Measurements from ENCODE around the gene EPB41L4B. TPM values are rescaled to one million over a fixed set of nuclear protein-coding genes. Genes with fewer than 3 reads are reported as not detected.
"Not testable (repeated sequence)": the region's sequence is repeated elsewhere in the genome, so short reads cannot be mapped to it uniquely, and the experiment has no call there.

EPB41L4B gene
- polyA plus RNA-seq, 3 donors: 13.4 to 17.3 (median 14.3) TPM

DNA sequence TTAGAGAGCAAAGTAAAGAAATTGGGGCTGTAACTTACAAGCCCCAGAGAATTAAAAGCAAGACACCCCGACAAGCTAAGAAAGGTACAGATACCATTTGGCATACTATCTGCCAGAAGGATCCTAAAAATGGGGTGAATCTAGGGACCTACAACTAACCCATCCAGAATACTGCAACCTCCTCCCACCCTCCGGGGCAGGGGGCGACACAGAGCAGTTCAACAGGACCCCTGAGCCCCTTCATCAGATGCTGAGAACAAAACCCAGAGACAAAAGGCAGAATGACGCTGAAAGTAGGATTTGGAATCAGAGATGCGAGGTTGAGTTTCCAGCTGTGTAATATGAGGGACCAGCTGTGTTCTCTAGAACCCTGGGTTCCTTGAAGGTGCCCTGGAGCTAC is 71.2 kb downstream of the EPB41L4B start:
- DNase-seq (ENCODE audit: low read depth in 3 of 3, low spot score in 2 of 3): no peak

DNA sequence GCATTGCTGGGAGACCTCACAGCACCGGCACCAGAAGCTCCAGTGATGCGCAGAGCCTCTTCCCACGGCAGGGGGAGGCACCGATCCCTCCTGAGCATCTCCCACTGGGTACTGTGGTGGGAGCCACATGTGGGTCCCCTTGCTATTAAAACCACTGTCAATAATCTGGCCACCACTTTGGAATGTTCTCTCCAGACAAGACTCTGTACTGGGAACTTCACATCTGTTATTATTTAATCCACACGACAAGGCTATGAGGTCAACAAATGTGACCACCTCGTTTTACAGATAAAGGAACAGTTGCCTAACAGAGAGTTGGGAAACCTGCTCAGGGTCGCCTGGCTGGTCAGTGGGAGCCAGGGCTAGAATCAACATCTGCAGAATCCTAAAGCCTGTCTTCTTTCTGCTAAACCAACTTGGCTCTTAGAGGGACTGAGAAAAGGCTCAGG is 72.7 kb downstream of the EPB41L4B start:
- DNase-seq (ENCODE audit: low read depth in 3 of 3, low spot score in 2 of 3): no peak

DNA sequence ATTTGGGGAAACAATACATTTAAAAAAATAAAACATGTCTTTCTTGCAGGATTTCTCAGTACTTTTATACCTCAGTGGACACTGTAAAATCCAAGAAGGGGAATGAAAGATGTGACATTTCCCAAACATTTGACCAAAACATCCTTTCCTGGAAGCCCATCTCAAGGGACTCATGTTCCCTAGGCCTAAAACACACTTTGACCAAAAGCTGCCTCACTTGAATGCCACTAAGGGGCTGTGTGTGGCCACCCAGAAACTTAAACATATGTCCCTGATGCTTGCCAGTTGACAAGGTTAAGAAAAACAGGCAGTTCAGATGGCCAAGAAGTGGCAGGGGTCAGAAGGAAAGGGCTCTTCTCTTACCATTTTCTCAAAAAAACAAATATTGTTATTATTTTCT is 73.6 kb downstream of the EPB41L4B start:
- no peak for DNase-seq (ENCODE audit: low read depth in 3 of 3, low spot score in 2 of 3)

DNA sequence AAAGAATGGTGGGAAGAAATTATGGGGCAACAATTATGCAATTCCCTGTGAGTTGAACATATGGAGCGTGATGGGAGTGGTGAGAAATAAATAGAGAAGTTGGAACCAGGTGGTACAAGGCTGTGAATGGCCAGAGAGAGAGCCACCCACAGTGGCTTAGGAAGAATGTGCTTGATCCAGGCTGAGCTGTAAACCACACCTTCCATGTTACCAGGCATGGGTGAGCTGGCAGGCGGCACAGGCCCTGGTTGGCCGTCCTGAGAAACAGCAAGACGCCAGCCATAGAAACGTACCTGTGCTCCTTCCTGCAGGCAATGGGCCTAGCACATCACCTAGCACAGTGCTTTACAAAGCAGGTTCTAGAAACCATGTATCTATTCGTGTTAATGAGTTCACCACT is 74.3 kb downstream of the EPB41L4B start:
- no peak for DNase-seq (ENCODE audit: low read depth in 3 of 3, low spot score in 2 of 3)

DNA sequence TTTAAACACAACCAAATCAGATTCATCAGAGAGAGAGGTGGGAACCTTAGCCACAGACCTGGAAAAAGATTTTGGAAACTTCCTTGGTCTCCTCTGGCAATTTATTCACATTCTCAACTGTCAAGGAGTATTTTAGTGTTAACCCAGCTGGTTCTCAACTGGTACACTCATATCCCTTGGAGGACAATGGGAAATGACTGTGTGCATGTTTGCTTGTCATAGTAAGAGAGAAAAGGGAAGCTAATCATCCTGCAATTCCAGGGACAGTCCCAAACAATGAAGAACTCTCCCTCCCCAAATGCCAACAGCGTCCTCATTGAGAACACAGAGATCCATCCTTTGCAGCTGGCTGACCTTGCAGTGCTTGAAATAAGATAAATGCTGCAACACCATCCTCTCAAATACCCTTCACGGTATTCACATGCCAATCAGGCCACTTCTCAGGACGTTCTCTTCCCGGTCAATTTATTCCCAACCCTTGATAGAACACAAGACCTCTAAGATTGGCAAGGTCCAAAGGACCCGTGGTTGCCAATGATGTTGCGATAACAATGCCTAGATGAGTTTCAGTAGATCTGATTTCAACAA is 75.5 kb downstream of the EPB41L4B start:
- no peak for DNase-seq (ENCODE audit: low read depth in 3 of 3, low spot score in 2 of 3)

DNA sequence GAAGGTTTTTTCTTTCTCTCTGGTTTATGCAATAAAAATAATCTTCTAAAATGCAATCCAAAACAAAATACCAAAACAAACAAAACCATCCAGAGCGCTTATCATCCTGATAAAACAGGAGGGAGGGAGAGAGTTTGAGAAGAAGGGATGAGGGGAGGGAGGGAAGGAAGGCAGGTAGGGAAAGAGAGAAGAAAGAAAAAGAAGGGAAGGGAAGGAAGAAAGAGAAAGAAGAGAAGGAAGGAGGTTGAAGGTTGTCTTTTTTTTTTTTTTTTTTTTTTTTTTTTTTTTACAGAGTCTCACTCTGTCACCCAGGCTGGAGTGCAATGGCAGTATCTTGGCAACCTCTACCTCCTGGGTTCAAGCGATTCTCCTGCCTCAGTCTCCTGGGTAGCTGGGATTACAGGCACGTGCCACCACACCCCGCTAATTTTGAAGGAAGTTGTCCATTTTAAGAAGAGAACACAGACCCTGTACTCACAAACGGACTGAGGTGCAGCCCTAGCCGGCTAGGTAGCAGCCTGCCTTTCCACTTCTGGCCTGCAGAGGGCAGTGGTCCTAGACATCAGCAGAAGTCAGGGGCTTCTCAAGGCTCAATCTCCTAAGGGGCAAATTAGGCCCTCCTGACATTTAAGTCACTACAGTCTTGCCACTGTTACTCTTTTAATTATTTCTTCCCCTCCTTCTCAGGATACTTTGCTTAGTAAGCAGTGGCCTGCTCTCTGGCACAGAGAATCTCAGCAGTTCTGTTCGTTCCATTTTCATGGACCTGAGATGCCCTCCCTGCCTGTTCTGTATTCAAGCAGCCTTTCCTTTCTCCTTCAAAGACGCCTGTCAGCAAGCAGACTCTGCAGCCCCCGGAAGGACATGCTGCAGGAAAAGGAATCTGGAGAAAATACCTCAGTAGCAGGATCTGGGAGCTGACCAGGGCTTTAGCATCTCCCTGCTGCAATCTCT is 76.4 kb downstream of the EPB41L4B start:
- peak; percentile 47 to 62 (median 54) for DNase-seq (ENCODE audit: low read depth in 3 of 3, low spot score in 2 of 3)

DNA sequence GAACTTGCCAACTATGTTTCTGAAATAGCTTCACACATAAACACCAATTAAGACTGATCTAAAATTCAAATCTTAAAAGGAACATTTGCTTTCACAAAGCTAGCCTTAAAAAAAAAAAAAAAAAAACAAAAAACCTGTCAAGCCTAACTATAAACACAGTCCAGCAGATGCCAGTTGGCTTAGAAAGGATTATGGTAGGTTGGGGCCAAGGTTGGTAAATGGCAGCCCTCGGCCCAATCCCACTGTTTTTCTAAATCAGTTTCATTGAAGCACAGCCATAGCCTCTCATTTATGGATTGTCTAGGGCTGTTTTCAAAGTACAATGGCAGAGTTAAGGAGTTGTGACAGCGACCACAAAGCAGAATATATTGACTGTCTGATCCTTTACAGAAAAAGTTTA is 78.1 kb downstream of the EPB41L4B start:
- DNase-seq (ENCODE audit: low read depth in 3 of 3, low spot score in 2 of 3): no peak

DNA sequence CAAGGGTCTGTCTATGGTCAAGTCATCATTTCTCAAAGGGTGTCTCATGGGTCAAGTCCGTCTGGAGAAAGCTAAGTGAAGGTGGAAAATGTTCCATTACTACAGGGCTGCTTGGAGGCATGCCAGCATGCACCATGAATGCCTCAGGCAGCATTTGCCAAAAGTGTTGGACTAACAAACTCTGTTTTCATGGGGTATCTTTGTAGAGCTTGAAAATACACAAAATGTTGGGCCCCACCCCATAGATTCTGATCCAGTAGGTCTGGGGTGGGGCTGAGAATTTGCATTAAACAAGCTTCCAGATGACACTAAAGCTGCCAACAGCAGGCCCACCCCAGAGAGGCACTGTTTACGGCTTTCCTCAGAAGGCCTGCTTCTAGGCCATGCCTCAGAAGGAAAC is 78.8 kb downstream of the EPB41L4B start:
- DNase-seq (ENCODE audit: low read depth in 3 of 3, low spot score in 2 of 3): no peak

DNA sequence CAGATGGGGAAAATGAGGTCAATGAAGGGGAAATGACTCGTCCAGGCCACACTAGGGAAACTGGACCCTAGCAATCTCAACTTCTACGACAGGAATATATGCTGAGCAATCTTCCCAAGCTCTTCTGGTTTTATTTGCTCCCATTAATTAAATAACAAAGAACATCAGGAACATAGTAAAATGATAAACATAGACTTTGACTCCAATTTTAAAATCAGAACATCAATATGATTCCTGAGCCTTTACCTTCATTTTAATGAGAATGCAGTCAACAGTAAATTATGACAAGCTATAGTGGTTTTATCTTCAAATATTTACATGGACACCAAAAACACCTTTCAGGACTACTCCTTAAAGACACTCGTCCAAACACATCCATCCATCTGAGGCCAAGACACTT is 79.7 kb downstream of the EPB41L4B start:
- no peak for DNase-seq (ENCODE audit: low read depth in 3 of 3, low spot score in 2 of 3)

DNA sequence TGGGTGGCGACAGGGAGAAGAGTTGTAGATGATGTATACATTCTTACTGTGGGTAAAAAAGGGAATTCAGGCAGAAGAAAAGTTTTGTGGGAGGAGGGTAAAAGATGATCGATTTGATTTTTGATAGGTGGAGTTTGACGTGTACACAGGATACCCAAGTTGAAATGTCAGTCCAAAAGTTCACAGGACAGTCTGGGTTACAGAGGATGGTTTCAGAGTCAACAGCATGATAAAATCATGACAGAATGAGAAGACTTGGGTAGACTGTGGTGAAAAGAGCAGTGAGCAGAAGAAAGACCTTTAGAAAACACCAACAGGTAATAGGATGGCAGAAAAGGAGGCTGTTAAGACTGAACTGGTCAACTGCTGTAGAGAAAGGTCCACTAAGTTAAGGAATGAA is 81.6 kb downstream of the EPB41L4B start:
- DNase-seq (ENCODE audit: low read depth in 3 of 3, low spot score in 2 of 3): no peak

DNA sequence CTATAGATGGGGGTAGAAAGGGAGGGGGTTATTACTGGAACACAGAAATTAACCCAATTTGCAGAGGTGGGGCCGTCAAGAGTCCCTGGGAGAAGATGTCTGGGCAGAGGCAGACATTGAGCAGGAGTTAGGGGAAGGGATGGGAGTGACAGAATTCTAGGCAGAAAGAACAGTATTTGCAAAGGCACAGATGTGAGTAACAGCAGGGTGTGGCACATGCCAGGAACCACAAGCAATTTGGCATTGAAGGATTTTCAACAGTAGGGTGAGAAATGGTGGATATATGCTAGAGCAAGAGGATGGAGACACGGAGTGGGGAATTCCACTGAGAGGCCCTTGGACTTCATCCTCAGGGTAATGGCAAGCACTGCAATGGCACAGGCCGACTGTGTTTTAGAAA is 82.2 kb downstream of the EPB41L4B start:
- DNase-seq (ENCODE audit: low read depth in 3 of 3, low spot score in 2 of 3): no peak

DNA sequence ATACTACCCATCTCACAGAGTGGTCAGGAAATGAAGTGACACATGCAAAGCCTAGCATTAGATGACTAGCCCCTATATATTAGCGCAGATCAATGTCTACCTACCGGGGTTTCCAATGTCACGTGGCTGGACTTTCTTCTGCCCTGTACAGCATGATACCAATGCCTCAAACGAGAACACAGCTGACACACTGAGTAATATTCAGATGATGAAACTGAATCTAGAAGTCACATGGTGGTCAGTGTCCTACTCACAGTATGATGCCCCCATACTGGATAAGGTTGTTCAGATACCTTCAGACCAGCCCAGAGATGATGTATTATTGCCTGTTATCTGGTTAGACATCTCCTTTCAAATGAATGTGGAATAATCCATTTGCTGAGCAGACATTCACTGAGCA is 82.7 kb downstream of the EPB41L4B start:
- DNase-seq (ENCODE audit: low read depth in 3 of 3, low spot score in 2 of 3): no peak

DNA sequence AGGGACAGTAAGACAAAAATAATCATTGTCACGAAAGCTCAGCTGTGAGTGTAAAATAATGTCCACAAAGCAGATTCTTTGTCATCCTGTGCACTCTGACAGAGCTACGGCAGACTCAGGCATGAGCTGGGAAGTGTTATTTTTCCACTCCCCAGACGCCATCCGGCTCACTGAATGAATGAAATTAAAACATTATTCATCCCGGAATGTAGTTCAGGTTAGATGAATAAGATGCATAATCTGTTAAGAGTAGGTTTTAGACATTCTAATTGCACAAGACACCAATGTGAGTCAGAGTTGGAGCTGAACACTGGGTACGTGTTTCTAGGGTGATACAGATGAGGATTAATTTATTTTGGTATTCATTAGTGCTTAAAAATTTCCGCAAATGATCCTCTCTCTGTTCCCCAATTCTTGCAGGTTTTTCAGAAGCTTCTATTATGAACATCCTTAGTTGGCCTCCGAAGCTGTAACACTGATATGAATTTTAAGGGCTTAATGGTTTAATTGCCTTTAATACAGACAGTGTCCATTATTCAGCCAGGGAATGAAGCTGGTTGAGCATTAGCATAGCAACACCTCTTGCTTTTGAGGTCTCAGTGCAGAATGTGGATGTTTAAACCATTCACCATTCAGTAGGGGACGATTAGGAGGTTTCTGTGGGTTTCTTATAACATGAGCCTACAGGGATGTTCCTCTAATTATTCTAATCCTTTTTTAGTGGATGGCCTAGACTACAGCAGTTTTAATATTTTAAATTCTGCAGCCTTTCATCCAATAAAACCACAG is 88.2 kb downstream of the EPB41L4B start:
- no peak for DNase-seq (ENCODE audit: low read depth in 3 of 3, low spot score in 2 of 3)

DNA sequence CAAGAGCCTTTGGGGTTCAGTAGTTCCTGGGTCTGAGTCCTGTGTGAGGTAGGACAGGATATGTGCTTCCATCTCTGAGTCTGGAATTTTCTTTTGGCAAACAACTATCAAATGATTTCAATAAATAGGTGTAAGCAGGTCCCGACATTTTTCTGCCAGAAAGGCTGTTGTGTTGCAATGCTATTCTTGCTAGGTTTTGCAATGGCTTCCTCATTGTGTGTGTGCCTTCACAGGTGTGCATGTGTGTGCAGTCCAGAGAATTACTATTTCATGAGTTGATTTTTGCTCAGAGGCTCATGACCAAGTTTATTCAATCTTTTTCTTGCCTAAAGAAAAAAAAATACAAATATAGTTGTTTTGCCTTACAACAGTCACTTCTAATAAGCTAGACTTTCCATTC is 89.3 kb downstream of the EPB41L4B start:
- DNase-seq (ENCODE audit: low read depth in 3 of 3, low spot score in 2 of 3): no peak

DNA sequence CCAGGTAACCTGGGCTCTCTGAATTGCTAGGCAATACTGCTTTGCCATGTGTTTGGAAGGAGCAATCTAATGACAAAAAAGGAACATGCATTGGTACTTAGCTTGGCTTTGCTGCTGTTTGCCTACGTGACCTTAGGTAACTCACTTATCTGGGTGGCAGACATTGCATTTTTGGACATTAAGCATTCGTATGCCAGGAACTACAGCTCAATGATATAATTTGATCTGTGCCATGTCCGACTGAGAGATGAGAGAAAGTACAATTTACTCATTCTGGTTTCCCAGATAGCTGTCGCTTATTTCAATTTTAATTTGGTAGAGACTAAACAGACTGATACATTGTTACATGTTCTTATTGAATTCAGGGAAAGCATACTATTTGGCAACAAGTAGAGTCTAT is 90.6 kb downstream of the EPB41L4B start:
- no peak for DNase-seq (ENCODE audit: low read depth in 3 of 3, low spot score in 2 of 3)

DNA sequence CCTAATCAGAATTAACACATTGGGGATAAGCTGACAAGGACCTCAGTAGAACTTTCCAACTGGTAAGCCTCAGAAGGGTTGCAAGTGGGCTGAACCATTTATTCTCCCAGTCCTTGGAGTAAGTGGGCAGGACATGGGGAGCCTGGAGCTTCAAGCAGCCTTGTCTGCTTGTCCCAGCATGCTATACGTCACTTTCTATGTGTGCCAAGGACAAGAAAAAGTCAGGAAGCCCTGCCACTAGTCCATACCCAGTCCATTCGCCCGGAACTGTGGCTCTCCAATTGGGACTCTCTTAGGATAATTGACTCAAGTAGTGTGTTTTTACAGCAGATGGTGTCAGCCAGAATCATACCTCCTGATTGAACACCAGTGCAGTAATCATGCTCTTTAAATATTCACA is 91.2 kb downstream of the EPB41L4B start:
- DNase-seq (ENCODE audit: low read depth in 3 of 3, low spot score in 2 of 3): no peak

DNA sequence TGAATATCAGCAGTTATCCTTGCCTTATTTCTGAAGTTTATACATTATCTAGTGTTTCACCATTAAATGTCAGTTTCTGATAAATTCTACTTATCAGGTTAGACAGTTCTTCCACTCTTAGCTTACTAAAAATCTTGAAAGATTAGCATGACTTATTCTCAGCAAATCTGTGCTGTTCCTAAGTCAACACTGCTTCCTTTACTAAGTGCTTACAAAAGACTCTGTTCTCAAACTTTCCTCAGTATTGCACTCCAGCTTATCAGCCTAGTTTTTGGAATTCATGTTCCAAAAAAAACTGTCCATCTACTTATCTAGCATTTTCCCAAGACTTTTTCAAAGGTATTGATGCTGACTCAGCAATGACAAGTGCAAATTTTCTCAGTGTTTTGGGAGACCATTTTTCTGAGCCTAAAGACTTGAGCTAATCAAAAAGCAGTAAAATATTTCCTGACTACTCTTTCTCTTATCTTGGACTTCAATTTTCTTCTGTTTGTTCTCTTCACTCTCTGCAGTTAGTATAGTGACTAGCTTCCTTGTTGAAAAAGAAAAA is 92.7 kb downstream of the EPB41L4B start:
- DNase-seq (ENCODE audit: low read depth in 3 of 3, low spot score in 2 of 3): no peak

DNA sequence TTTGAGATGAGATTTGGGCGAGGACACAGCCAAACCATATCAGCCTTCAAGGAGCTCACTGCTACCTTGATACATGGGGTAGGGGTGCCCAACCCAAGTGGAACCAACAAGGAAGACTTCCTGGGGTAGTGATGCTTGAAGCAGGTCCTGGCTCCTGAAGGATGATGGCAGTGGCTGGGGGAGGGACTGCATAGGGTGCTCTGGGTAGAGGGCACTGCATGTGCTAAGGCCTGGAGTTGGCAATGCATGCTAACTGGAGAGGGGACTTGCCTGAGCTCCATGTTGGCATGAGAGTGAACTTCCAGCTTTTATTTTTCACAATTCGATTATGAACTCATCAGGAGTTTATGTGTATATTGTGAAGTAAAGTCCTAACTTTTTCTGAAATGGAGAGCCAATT is 95.2 kb downstream of the EPB41L4B start:
- DNase-seq (ENCODE audit: low read depth in 3 of 3, low spot score in 2 of 3): no peak

DNA sequence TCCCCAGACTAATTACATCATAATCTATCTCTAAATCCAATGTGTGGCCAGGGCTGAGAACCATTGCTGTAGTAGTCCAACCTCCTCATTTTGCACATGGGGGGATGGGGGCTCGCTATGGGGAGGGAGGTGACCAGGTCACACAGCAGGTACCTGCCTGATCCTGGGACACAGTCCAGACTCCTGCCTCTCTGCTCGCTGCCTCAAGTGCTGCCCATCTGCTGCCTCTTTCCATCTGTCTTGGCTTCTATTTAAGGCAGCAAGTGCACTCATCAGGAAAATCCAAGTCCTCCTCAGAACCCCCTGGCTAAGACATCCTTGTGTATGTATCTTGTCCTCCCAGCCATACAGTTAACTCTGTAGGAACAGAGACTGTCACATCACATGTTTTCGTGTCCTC is 96.1 kb downstream of the EPB41L4B start:
- DNase-seq (ENCODE audit: low read depth in 3 of 3, low spot score in 2 of 3): no peak

DNA sequence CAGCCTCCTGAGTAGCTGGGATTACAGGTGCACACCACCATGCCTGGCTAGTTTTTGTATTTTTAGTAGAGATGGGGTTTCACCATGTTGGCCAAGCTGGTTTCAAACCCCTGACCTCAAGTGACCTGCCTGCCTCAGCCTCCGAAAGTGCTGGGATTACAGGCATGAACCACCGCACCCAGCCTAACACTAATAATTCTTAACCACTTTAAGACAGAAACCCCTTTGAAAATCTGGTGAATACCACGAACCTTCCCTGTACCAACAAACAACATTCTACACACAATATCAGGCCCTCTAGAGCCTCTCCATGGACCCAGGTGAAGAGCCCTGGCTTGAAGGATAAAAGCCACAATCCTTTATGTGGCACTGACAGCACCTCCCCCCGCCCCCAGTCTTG is 102.6 kb downstream of the EPB41L4B start:
- DNase-seq (ENCODE audit: low read depth in 3 of 3, low spot score in 2 of 3): not testable (repeated sequence)

DNA sequence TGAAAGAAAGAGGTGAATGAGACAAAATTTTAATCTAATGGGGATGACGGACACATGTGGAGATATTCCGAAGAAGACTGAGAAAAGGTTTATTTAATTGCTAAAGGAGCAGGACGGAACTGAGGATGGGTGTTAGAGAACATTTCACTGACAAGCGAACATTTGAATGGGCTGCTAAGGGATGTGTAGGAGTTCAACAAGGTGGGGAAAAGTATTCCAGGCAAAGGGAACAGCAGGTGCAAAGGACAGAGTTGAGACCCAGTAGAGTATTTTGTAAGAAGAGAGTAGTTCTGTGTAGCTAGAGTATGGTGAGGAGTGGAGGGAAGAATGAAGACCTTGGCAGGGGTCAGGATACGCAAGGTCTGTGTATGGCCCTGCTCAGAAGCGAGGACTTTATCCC is 106.4 kb downstream of the EPB41L4B start:
- no peak for DNase-seq (ENCODE audit: low read depth in 3 of 3, low spot score in 2 of 3)

Data from right renal cortex interstitium (tissue), 3 donors.